Fibroblast of lung (primary cell): Measurements from ENCODE around the gene SEC31A.

Experiments used
- CTCF ChIP-seq, 2 donors: IDR thresholded peaks in 1 of 2; conservative IDR thresholded peaks in 1 of 2; 1 replicate in 1 of 2; 2 replicates in 1 of 2; pipeline ENCODE4 v1.5.1; 2011 to 2012; ENCODE audit warnings: low read length in 2 of 2, control low read depth in 1 of 2, inconsistent platforms in 1 of 2, low read depth in 1 of 2, mild to moderate bottlenecking in 1 of 2
- EZH2 ChIP-seq: IDR thresholded peaks from 2 replicates; pipeline ENCODE4 v1.5.1; 2012; ENCODE audit warnings: low read length, control low read depth, mild to moderate bottlenecking; ENCODE audit errors: missing control alignments

- TF ChIP-seq CTCF (conservative IDR thresholded peaks at IDR 0.05 in 1 of 2, IDR thresholded peaks at IDR 0.05 in 1 of 2; ENCODE audit: low read depth in 1 of 2, low read length in 2 of 2) (no peak), EZH2 (no peak)
These were observed 439 bp downstream of the SEC31A start for GRCh38 chr4:82890528-82890900.
